ENCODE measurements around the gene GAS6. TPM values are rescaled to one million over a fixed set of nuclear protein-coding genes. Genes with fewer than 3 reads are reported as not detected.

GAS6 gene
- total and polyA plus RNA-seq, 2 donors (not counting 3 experiments of a cell fraction or from before 2014, with no cell fraction given): 69.2 to 109 TPM

GRCh38 chr13:113836768-113837559 lies 26.9 kb downstream of the GAS6 start:
- peaks cover 0 to 15% of the 10 kb centered on the region in 2 experiments for H3K36me3 ChIP-seq (ENCODE audit: control insufficient read depth in 2 of 2, extremely low read depth in 1 of 2, insufficient read depth in 2 of 2, low read length in 2 of 2)
- no peak for TF ChIP-seq POLR2A (IDR thresholded peaks at IDR 0.05; ENCODE audit: low read depth, low read length)
- peak; percentile 2 for TF ChIP-seq MAX (IDR thresholded peaks at IDR 0.05; ENCODE audit: insufficient read depth, insufficient read length)
- POLR2A ChIA-PET: interaction anchor here (1.2 kb wide), 1 partner anchor 66 kb away, joined by 3 read pairs; no protein-coding TSS in a partner anchor
- peak overlapping the region; percentile 40 for H2AFZ ChIP-seq (ENCODE audit: low read depth, low read length)
- H3K27ac ChIP-seq (ENCODE audit: insufficient read depth, low read depth, low read length): peak overlapping the region; percentile 90
- H3K9ac ChIP-seq (replicated peaks; ENCODE audit: extremely low read depth, insufficient read depth, low read length): peak overlapping the region; percentile 40
- peak; percentile 78 for DNase-seq (ENCODE audit: low read depth, low spot score)
- BruUV-seq (replicated peaks): TSS peak; percentile 91
- intact Hi-C loops (cut with micrococcal nuclease) (loop anchor here (1.0 to 2.0 kb wide), 2 partner anchors 20 to 60 kb away; no protein-coding TSS in a partner anchor), dilution Hi-C loops (cut with MboI; ENCODE audit: extremely low pct_ligation_motif_present, low sequenced_read_pairs) (no loop called here)
- H3K27me3 ChIP-seq (ENCODE audit: control insufficient read depth in 2 of 2, insufficient read depth in 2 of 2, low read length in 2 of 2): no peaks in the 10 kb centered on the region
- no peaks in the 10 kb centered on the region for H3K9me1 ChIP-seq (replicated peaks; ENCODE audit: control insufficient read depth, extremely low read depth, insufficient read depth, low read length)
- FAIRE-seq: no peak
- CTCF ChIA-PET: interaction anchor here (0.6 to 2.0 kb wide), 8 partner anchors 16 to 273 kb away, joined by 3 to 15 read pairs (median 6); no protein-coding TSS in a partner anchor
- H3K4me1 ChIP-seq (ENCODE audit: control insufficient read depth, extremely low read depth, insufficient read depth, low read length): peaks cover 13% of the 10 kb centered on the region
- H3K9me3 ChIP-seq (replicated peaks; ENCODE audit: control insufficient read depth, insufficient read depth, low read length): no peaks in the 10 kb centered on the region
- H3K4me2 ChIP-seq (ENCODE audit: insufficient read depth, low read length): no peak overlapping the region
- no peaks in the 10 kb centered on the region for H3K79me2 ChIP-seq (ENCODE audit: control insufficient read depth, insufficient read depth, low read length)
- no peaks in the 10 kb centered on the region for H4K20me1 ChIP-seq (replicated peaks; ENCODE audit: control insufficient read depth, extremely low read depth, insufficient read depth, low read length)
- H3K4me3 ChIP-seq (replicated peaks in 1 of 3; ENCODE audit: insufficient read depth in 1 of 3, low read depth in 1 of 3, low read length in 3 of 3): no peak overlapping the region

GRCh38 chr13:113835461-113836270 lies 28.2 kb downstream of the GAS6 start:
- TF ChIP-seq MAX (IDR thresholded peaks at IDR 0.05; ENCODE audit: insufficient read depth, insufficient read length) (no peak), CTCF (IDR thresholded peaks at IDR 0.05; ENCODE audit: extremely low read depth in 1 of 2, insufficient read depth in 1 of 2, low read depth in 1 of 2, low read length in 2 of 2) (no peak), POLR2A (IDR thresholded peaks at IDR 0.05; ENCODE audit: low read depth, low read length) (no peak), POLR2AphosphoS5 (IDR thresholded peaks at IDR 0.05; ENCODE audit: insufficient read depth, low read depth, low read length) (no peak), JUN (IDR thresholded peaks at IDR 0.05; ENCODE audit: borderline replicate concordance, insufficient read depth, insufficient read length, low read depth) (no peak), FOS (IDR thresholded peaks at IDR 0.05; ENCODE audit: borderline replicate concordance, insufficient read depth, low read length) (no peak), GATA2 (IDR thresholded peaks at IDR 0.05; ENCODE audit: insufficient read depth, insufficient read length, low read depth, low read length) (no peak), MYC (IDR thresholded peaks at IDR 0.05; ENCODE audit: low read depth, low read length) (no peak)
- H3K27ac ChIP-seq (ENCODE audit: insufficient read depth, low read depth, low read length): no peak overlapping the region

More at GRCh38 chr13:113835461-113836270, 28.2 kb downstream of the GAS6 start:
- dilution Hi-C loops (cut with MboI; ENCODE audit: extremely low pct_ligation_motif_present, low sequenced_read_pairs): no loop called here
- no peak overlapping the region for H3K9ac ChIP-seq (replicated peaks; ENCODE audit: extremely low read depth, insufficient read depth, low read length)
- H3K9me1 ChIP-seq (replicated peaks; ENCODE audit: control insufficient read depth, extremely low read depth, insufficient read depth, low read length): no peaks in the 10 kb centered on the region
- no peak overlapping the region for H3K4me3 ChIP-seq (replicated peaks in 1 of 3; ENCODE audit: insufficient read depth in 1 of 3, low read depth in 1 of 3, low read length in 3 of 3)
- H3K4me1 ChIP-seq (ENCODE audit: control insufficient read depth, extremely low read depth, insufficient read depth, low read length): peaks cover 13% of the 10 kb centered on the region
- no peaks in the 10 kb centered on the region for H3K79me2 ChIP-seq (ENCODE audit: control insufficient read depth, insufficient read depth, low read length)
- H4K20me1 ChIP-seq (replicated peaks; ENCODE audit: control insufficient read depth, extremely low read depth, insufficient read depth, low read length): no peaks in the 10 kb centered on the region
- BruUV-seq (replicated peaks): no TSS peak
- FAIRE-seq (no peak), DNase-seq (ENCODE audit: low read depth, low spot score) (no peak)
- CTCF ChIA-PET: no interaction called here
- no peak overlapping the region for H2AFZ ChIP-seq (ENCODE audit: low read depth, low read length)
- no peaks in the 10 kb centered on the region for H3K9me3 ChIP-seq (replicated peaks; ENCODE audit: control insufficient read depth, insufficient read depth, low read length)
- no peaks in the 10 kb centered on the region for H3K27me3 ChIP-seq (ENCODE audit: control insufficient read depth in 2 of 2, insufficient read depth in 2 of 2, low read length in 2 of 2)
- H3K4me2 ChIP-seq (ENCODE audit: insufficient read depth, low read length): no peak overlapping the region
- POLR2A ChIA-PET: no interaction called here
- peaks cover 0 to 15% of the 10 kb centered on the region in 2 experiments for H3K36me3 ChIP-seq (ENCODE audit: control insufficient read depth in 2 of 2, extremely low read depth in 1 of 2, insufficient read depth in 2 of 2, low read length in 2 of 2)
- intact Hi-C loops (cut with micrococcal nuclease): loop anchor here (2.0 kb wide), 1 partner anchor 61 kb away; no protein-coding TSS in a partner anchor

All from endothelial cell of umbilical vein (primary cell).